ENCODE results near the gene CLDN18.

CLDN18 gene

GRCh38 chr3:138066383-138066782 lies 56.4 kb downstream of the CLDN18 start:
- no peak for DNase-seq

GRCh38 chr3:138066972-138067371 lies 57.0 kb downstream of the CLDN18 start:
- no peak for DNase-seq

- DNase-seq, result no peak
Observed at GRCh38 chr3:138068046-138068445, 58.1 kb downstream of the CLDN18 start.

GRCh38 chr3:138068579-138069174 lies 58.7 kb downstream of the CLDN18 start:
- DNase-seq, result no peak

GRCh38 chr3:138070006-138070405 lies 60.0 kb downstream of the CLDN18 start:
- DNase-seq, result no peak

GRCh38 chr3:138072796-138073195 lies 62.8 kb downstream of the CLDN18 start:
- DNase-seq, result no peak

GRCh38 chr3:138078096-138078495 lies 68.1 kb downstream of the CLDN18 start:
- no peak for DNase-seq

GRCh38 chr3:138078901-138079344 lies 69.0 kb downstream of the CLDN18 start:
- no peak for DNase-seq

GRCh38 chr3:138079901-138080300 lies 69.9 kb downstream of the CLDN18 start:
- no peak for DNase-seq

GRCh38 chr3:138081371-138082084 lies 71.6 kb downstream of the CLDN18 start:
- no peak for DNase-seq

GRCh38 chr3:138082085-138082991 lies 72.4 kb downstream of the CLDN18 start:
- no peak for DNase-seq

- no peak for DNase-seq
Observed at GRCh38 chr3:138082992-138083386, 73.0 kb downstream of the CLDN18 start.

All from cortex of kidney (tissue), 1 donor.